NB4 (cell line): ENCODE measurements around the gene GOLGA1.

ENCODE experiments used
- CTCF ChIP-seq: IDR thresholded peaks from one replicate; pipeline ENCODE4 v1.5.1; 2012; ENCODE audit warnings: low read depth, low read length
- POLR2A ChIP-seq: IDR thresholded peaks from 2 replicates; pipeline ENCODE4 v1.6.1; 2011; ENCODE audit warnings: mild to moderate bottlenecking; ENCODE audit not compliant: insufficient read length; ENCODE audit errors: extremely low read depth

DNA sequence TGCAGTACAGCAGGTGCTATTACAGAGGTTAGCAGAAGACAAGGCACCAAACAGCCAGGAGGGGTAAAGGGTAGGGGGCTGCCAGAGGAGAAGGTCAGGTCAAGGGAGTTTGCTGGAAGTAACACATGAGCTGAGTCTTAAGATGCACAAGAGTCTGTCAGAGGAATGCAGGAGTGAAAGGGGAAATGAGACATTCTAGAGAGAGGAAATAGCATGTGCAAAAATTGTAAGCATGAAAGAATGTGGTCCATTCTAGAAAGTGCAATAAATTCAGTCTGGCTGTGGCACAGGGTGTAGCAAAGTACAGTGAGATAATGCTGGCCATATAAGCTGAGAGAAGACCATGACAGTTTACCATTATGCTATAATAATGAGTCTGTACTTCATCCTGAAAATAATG, 6.6 kb downstream of the GOLGA1 start:
- TF ChIP-seq POLR2A (no peak), CTCF (no peak)
